ENCODE measurements around the gene PZP.
"Not testable (repeated sequence)": the region's sequence is repeated elsewhere in the genome, so short reads cannot be mapped to it uniquely, and the experiment has no call there.

PZP gene

GRCh38 chr12:9208229-9208628 is at the start of gene PZP:
TSS of gene PZP (minus strand) at chr12:9208395. CDS start at chr12:9208341, 54 bp downstream.
- DNase-seq (ENCODE audit: low read depth in 2 of 3, low spot score in 1 of 3), result no peak

GRCh38 chr12:9256758-9257405 is 48.7 kb upstream of the PZP start:
- DNase-seq (ENCODE audit: low read depth in 2 of 3, low spot score in 1 of 3), result no peak

- DNase-seq (ENCODE audit: low read depth in 2 of 3, low spot score in 1 of 3), result no peak
Measured at GRCh38 chr12:9256341-9256740, 48.1 kb upstream of the PZP start.

- no peak for DNase-seq (ENCODE audit: low read depth in 2 of 3, low spot score in 1 of 3)
Measured at GRCh38 chr12:9255837-9256236, 47.6 kb upstream of the PZP start.

GRCh38 chr12:9253464-9253863 is 45.3 kb upstream of the PZP start:
- DNase-seq (ENCODE audit: low read depth in 2 of 3, low spot score in 1 of 3), result no peak

- not testable (repeated sequence) for DNase-seq (ENCODE audit: low read depth in 2 of 3, low spot score in 1 of 3)
Measured at GRCh38 chr12:9252791-9253190, 44.6 kb upstream of the PZP start.

GRCh38 chr12:9252256-9252655 is 44.1 kb upstream of the PZP start:
- no peak for DNase-seq (ENCODE audit: low read depth in 2 of 3, low spot score in 1 of 3)

GRCh38 chr12:9248435-9248834 is 40.2 kb upstream of the PZP start:
- DNase-seq (ENCODE audit: low read depth in 2 of 3, low spot score in 1 of 3), result no peak

GRCh38 chr12:9244894-9245293 is 36.7 kb upstream of the PZP start:
- DNase-seq (ENCODE audit: low read depth in 2 of 3, low spot score in 1 of 3), result peak; percentile 53 to 67 (median 65)

- no peak for DNase-seq (ENCODE audit: low read depth in 2 of 3, low spot score in 1 of 3)
Measured at GRCh38 chr12:9243999-9244649, 35.9 kb upstream of the PZP start.

GRCh38 chr12:9241301-9241700 is 33.1 kb upstream of the PZP start:
- no peak for DNase-seq (ENCODE audit: low read depth in 2 of 3, low spot score in 1 of 3)

- no peak for DNase-seq (ENCODE audit: low read depth in 2 of 3, low spot score in 1 of 3)
Measured at GRCh38 chr12:9240776-9241175, 32.6 kb upstream of the PZP start.

- peak in 2 of 3 donors; percentile 15 to 34 for DNase-seq (ENCODE audit: low read depth in 2 of 3, low spot score in 1 of 3)
Measured at GRCh38 chr12:9240004-9240635, 31.9 kb upstream of the PZP start.

GRCh38 chr12:9237286-9237685 is 29.1 kb upstream of the PZP start:
- DNase-seq (ENCODE audit: low read depth in 2 of 3, low spot score in 1 of 3), result no peak

GRCh38 chr12:9235519-9235918 is 27.3 kb upstream of the PZP start:
- no peak for DNase-seq (ENCODE audit: low read depth in 2 of 3, low spot score in 1 of 3)

- DNase-seq (ENCODE audit: low read depth in 2 of 3, low spot score in 1 of 3), result no peak
Measured at GRCh38 chr12:9227950-9228349, 19.8 kb upstream of the PZP start.

GRCh38 chr12:9223830-9224229 is 15.6 kb upstream of the PZP start:
- DNase-seq (ENCODE audit: low read depth in 2 of 3, low spot score in 1 of 3), result no peak

GRCh38 chr12:9221483-9221882 is 13.3 kb upstream of the PZP start:
- no peak for DNase-seq (ENCODE audit: low read depth in 2 of 3, low spot score in 1 of 3)

- not testable (repeated sequence) for DNase-seq (ENCODE audit: low read depth in 2 of 3, low spot score in 1 of 3)
Measured at GRCh38 chr12:9221011-9221410, 12.8 kb upstream of the PZP start.

GRCh38 chr12:9214534-9214933 is 6.3 kb upstream of the PZP start:
- DNase-seq (ENCODE audit: low read depth in 2 of 3, low spot score in 1 of 3), result no peak

- DNase-seq (ENCODE audit: low read depth in 2 of 3, low spot score in 1 of 3), result no peak
Measured at GRCh38 chr12:9211687-9212086, 3.5 kb upstream of the PZP start.

GRCh38 chr12:9204380-9204779 is 3.8 kb downstream of the PZP start:
- no peak for DNase-seq (ENCODE audit: low read depth in 2 of 3, low spot score in 1 of 3)

- no peak for DNase-seq (ENCODE audit: low read depth in 2 of 3, low spot score in 1 of 3)
Measured at GRCh38 chr12:9198012-9198411, 10.2 kb downstream of the PZP start.
